A673 (cell line): ENCODE data around the gene PDE9A. TPM values are rescaled to one million over a fixed set of nuclear protein-coding genes. Genes with fewer than 3 reads are reported as not detected.

Experiments used
- BruUV-seq: library from RNA; stranded (reverse); fragments of 400-500 nt; replicated peaks from 2 replicates; lab custom pipeline; 2021; lab: Mats Ljungman, UMichigan
- CTCF ChIA-PET: fragments of 300-600 bp; sonication (Branson Sonifier 250); formaldehyde crosslinking; loops from one replicate; lab custom pipeline; 2022; ENCODE audit warnings: antibody characterized with exemption; lab: Charles Lee
- POLR2A ChIA-PET: fragments of 300-600 bp; sonication (Branson Sonifier 250); formaldehyde crosslinking; loops from one replicate; lab custom pipeline; 2022; ENCODE audit warnings: antibody characterized with exemption; ENCODE audit not compliant: low non-redundant PET; lab: Charles Lee
- DNase-seq: peaks from one replicate; pipeline ENCODE4 v3.0.0-alpha.2; 2015; ENCODE audit warnings: low spot score
- H3K27ac ChIP-seq: fragments of 200-600 bp; sonication (generic); 2 replicates; pipeline ENCODE4 v1.5.1; 2016; ENCODE audit warnings: mixed run types, low read depth, mild to moderate bottlenecking, mixed read lengths, antibody characterized with exemption, low read length; ENCODE audit not compliant: poor library complexity, severe bottlenecking
- H3K27me3 ChIP-seq: fragments of 200-600 bp; sonication (generic); replicated peaks from 2 replicates; pipeline ENCODE4 v1.6.1; 2017; ENCODE audit warnings: mixed run types, low read depth, mild to moderate bottlenecking, mixed read lengths, antibody characterized with exemption, low read length; ENCODE audit not compliant: insufficient read depth, poor library complexity
- H3K36me3 ChIP-seq: fragments of 200-600 bp; sonication (generic); 2 replicates; pipeline ENCODE4 v1.6.1; 2016; ENCODE audit warnings: mixed run types, mild to moderate bottlenecking, mixed read lengths, antibody characterized with exemption, low read length; ENCODE audit not compliant: insufficient read depth, poor library complexity, severe bottlenecking
- H3K4me1 ChIP-seq: fragments of 200-600 bp; sonication (generic); 2 replicates; pipeline ENCODE4 v1.6.1; 2017; ENCODE audit warnings: mixed run types, mild to moderate bottlenecking, mixed read lengths, antibody characterized with exemption, low read length; ENCODE audit not compliant: insufficient read depth, poor library complexity, severe bottlenecking
- H3K4me3 ChIP-seq: fragments of 200-600 bp; sonication (generic); 2 replicates; pipeline ENCODE4 v1.5.1; 2016; ENCODE audit warnings: low read depth, mixed run types, mild to moderate bottlenecking, mixed read lengths, low read length; ENCODE audit not compliant: poor library complexity, severe bottlenecking
- H3K9me3 ChIP-seq: fragments of 200-600 bp; sonication (generic); 2 replicates; pipeline ENCODE4 v1.6.1; 2016; ENCODE audit warnings: mixed run types, low read depth, mild to moderate bottlenecking, mixed read lengths, antibody characterized with exemption, low read length; ENCODE audit not compliant: poor library complexity, severe bottlenecking
- CTCF ChIP-seq: fragments of 300-800, 200-600 bp; sonication (generic); conservative IDR thresholded peaks from 2 replicates; pipeline ENCODE4 v1.5.1; 2017; ENCODE audit warnings: low read depth, mild to moderate bottlenecking, antibody characterized with exemption, low read length, moderate library complexity, mixed read lengths
- EZH2 ChIP-seq: fragments of 200-600 bp; sonication (generic); IDR thresholded peaks from 2 replicates; pipeline ENCODE4 v1.6.1; 2017; ENCODE audit warnings: borderline replicate concordance, low read depth, mild to moderate bottlenecking, mixed read lengths, antibody characterized with exemption, low read length; ENCODE audit not compliant: poor library complexity, severe bottlenecking
- intact Hi-C: fragments of 100-400 bp; cut with micrococcal nuclease; formaldehyde crosslinking; loops from one replicate; pipeline ENCODE4 v1.10.0; 2022; ENCODE audit not compliant: unreplicated experiment
- total RNA-seq: library from RNA; stranded (reverse); gene quantifications from 2 replicates; pipeline ENCODE4 v1.2.3, GENCODE V29; 2021

PDE9A gene
- total RNA-seq, 1 experiment from 2014 or later, result 14.3 TPM

- H3K27me3 ChIP-seq, result no peaks in the 10 kb centered on the region
- H3K9me3 ChIP-seq, result no peaks in the 10 kb centered on the region
- TF ChIP-seq CTCF (0 out of 2 replicates have a peak, but pooled peaks have one; percentile 27), EZH2 (no peak)
- H3K27ac ChIP-seq, result peak overlapping the region; percentile 34
- peaks cover 60% of the 10 kb centered on the region for H3K4me1 ChIP-seq
- intact Hi-C loops, result no loop called here
- ChIA-PET CTCF (no interaction called here), POLR2A (no interaction called here)
- DNase-seq, result no peak
- H3K36me3 ChIP-seq, result no peaks in the 10 kb centered on the region
- BruUV-seq, result no TSS peak
- H3K4me3 ChIP-seq, result no peak overlapping the region
Measured at GRCh38 chr21:42669041-42669440, 15.6 kb downstream of the PDE9A start.

- no TSS peak for BruUV-seq
- intact Hi-C loops, result no loop called here
Measured at GRCh38 chr21:42670058-42670880, 16.8 kb downstream of the PDE9A start.

DNA sequence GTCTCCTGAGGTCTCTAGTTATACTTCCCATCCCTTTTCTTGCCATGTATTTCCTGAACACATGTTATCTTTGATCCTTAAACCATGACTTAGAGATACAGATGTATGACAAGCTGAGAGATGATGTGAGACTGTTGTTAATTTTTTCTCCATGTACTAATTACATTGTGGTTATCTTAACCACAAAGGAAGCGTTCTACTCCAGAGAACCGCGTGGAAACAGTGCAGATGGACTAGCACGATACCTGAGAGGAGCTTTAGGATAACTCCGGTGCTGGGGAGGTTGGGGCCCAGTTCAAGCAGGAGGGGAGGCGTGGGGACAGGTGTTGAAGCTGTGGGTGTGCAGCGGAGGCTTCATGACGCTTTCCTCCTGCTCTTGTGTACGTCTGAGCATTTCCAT lies 17.5 kb downstream of the PDE9A start:
- BruUV-seq, result no TSS peak
- CTCF ChIA-PET, result no interaction called here
- H3K27ac ChIP-seq, result no peak overlapping the region
- intact Hi-C loops, result no loop called here
- POLR2A ChIA-PET, result no interaction called here
- no peaks in the 10 kb centered on the region for H3K27me3 ChIP-seq
- no peaks in the 10 kb centered on the region for H3K36me3 ChIP-seq
- no peak overlapping the region for H3K4me3 ChIP-seq
- TF ChIP-seq EZH2, result no peak
- no peak for TF ChIP-seq CTCF
- no peak for DNase-seq
- no peaks in the 10 kb centered on the region for H3K9me3 ChIP-seq
- H3K4me1 ChIP-seq, result peaks cover 76% of the 10 kb centered on the region

More at GRCh38 chr21:42670058-42670880, 16.8 kb downstream of the PDE9A start:
- H3K9me3 ChIP-seq, result no peaks in the 10 kb centered on the region
- no peaks in the 10 kb centered on the region for H3K27me3 ChIP-seq
- ChIA-PET CTCF (no interaction called here), POLR2A (no interaction called here)
- peaks cover 73% of the 10 kb centered on the region for H3K4me1 ChIP-seq
- no peaks in the 10 kb centered on the region for H3K36me3 ChIP-seq
- TF ChIP-seq EZH2 (no peak), CTCF (no peak)
- no peak overlapping the region for H3K4me3 ChIP-seq
- no peak for DNase-seq
- no peak overlapping the region for H3K27ac ChIP-seq
